Posterior vena cava (tissue), 2 donors: ENCODE data around the gene GRM8. TPM values are rescaled to one million over a fixed set of nuclear protein-coding genes. Genes with fewer than 3 reads are reported as not detected.
"Not testable (repeated sequence)": the region's sequence is repeated elsewhere in the genome, so short reads cannot be mapped to it uniquely, and the experiment has no call there.

Experiments used
- DNase-seq: peaks from one replicate; pipeline ENCODE4 v3.0.0-alpha.2; 2020; ENCODE audit warnings: low spot score
- intact Hi-C, 2 donors: fragments of 100-400 bp; cut with DNase I; formaldehyde crosslinking; loops; one replicate each; pipeline versions ENCODE4 v1.14.1 to v1.14.2; 2022 to 2023
- total RNA-seq, 2 donors: library from RNA; stranded (reverse); fragmentation: NEBNext Ultra II Directional; extraction: Animal tissue kit (Norgen Biotek cat#: 25700); gene quantifications; one replicate each; pipeline ENCODE4 v1.2.1, GENCODE V29; 2021
- donor health status: DM: yes; HTN: yes; CAD: no.
- donor health status: DM: yes; HTN: yes; CAD: no.

GRM8 gene
- total RNA-seq, 2 donors from 2014 or later, result not detected

- DNase-seq, result no peak
- intact Hi-C loops, result no loop called here
Measured at GRCh38 chr7:126845331-126845730, 407.4 kb downstream of the GRM8 start.

DNA sequence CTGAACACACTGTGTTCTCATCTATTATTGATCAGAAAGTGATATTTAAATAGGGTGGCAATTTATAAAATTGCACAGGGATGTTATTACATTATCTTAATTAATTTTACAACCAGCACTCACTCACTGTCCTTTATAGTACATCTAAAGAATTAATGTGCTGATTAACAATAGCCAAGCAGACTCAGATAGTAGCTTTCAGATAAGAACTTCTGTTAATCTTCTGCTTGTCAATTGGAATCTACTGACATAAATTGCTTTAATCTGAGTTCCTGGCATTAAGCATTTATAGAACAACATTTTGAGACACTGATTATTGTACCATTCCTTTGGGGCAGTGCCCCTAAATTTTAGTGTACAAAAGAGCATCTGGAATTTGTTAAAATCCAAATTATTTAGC lies 408.9 kb downstream of the GRM8 start:
- DNase-seq, result no peak
- intact Hi-C loops, result no loop called here

GRCh38 chr7:126843336-126843735 lies 409.4 kb downstream of the GRM8 start:
- DNase-seq, result no peak

DNA sequence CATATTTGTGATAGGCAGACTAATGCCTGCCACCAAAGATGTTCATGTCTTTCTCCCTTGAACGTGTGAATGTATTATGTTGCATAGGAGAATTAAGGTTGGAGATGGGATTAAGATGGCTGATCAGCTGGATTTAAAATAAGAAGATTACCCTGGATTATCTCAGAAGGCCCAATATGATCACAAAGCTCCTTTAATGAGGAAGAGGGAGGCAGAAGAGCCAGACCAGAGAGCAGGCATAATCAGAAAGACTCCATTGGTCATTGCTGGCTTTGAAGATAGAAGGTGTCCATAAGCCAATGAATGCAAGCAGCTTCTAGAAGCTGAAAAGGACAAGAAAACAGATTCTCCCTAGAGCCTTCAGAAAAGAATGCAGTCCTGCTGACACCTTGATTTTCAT lies 410.3 kb downstream of the GRM8 start:
- intact Hi-C loops, result no loop called here
- no peak for DNase-seq

More at GRCh38 chr7:126843336-126843735, 409.4 kb downstream of the GRM8 start:
- intact Hi-C loops, result no loop called here

DNA sequence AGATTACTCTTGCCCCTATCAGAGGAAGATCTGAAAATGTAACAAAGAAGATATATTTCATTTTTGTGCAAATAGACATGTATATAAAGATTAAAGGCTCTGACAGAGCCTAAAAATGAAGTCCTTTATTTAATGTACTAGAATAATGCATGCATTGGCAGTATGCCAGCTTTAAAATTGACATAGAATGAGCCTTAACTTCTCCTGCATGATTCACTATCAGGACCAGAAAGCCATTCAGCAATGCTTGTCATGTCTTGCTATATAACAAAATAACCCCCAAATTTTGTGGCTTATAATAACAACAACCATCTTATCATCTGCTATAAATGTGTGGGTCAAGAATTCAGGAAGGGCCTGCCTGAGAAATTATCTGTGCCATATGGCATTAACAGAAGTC lies 411.9 kb downstream of the GRM8 start:
- intact Hi-C loops, result no loop called here

GRCh38 chr7:126839624-126840023 lies 413.1 kb downstream of the GRM8 start:
- no peak for DNase-seq
- intact Hi-C loops, result no loop called here

More for the DNA sequence above, 411.9 kb downstream of the GRM8 start:
- no peak for DNase-seq

DNA sequence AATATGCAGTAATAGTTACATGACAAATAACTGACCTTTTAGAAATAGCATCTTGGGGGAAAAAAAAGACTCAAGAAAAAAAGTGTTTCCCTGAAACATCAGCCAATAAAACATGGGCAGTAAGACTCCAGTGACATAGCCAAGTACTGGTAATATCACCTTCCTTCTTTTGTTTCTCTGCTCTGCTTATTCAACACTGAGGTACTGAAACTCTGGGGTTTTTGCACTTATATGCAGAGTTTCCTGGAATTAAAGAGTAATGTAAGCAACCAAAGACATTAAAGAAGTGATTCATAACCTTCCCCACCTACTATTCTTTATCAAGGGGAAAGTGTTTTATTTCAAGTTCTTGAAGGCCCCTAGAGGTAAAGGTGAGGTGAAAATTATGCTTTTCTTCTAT lies 414.5 kb downstream of the GRM8 start:
- no peak for DNase-seq
- intact Hi-C loops, result no loop called here

DNA sequence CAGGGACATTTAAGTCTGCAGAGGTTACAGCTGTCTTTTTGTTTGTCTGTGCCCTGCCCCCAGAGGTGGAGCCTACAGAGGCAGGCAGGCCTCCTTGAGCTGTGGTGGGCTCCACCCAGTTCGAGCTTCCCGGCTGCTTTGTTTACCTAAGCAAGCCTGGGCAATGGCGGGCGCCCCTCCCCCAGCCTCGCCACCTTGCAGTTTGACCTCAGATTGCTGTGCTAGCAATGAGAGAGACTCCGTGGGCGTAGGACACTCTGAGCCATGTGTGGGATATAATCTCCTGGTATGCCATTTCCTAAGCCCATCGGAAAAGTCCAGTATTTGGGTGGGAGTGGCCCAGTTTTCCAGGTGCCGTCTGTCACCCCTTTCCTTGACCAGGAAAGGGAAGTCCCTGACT lies 421.5 kb downstream of the GRM8 start:
- DNase-seq, intact Hi-C loops: not testable (repeated sequence)

GRCh38 chr7:126820925-126821324 lies 431.8 kb downstream of the GRM8 start:
- no peak for DNase-seq
- intact Hi-C loops, result no loop called here

GRCh38 chr7:126819197-126819484 lies 433.6 kb downstream of the GRM8 start:
- no peak for DNase-seq
- intact Hi-C loops, result no loop called here

DNA sequence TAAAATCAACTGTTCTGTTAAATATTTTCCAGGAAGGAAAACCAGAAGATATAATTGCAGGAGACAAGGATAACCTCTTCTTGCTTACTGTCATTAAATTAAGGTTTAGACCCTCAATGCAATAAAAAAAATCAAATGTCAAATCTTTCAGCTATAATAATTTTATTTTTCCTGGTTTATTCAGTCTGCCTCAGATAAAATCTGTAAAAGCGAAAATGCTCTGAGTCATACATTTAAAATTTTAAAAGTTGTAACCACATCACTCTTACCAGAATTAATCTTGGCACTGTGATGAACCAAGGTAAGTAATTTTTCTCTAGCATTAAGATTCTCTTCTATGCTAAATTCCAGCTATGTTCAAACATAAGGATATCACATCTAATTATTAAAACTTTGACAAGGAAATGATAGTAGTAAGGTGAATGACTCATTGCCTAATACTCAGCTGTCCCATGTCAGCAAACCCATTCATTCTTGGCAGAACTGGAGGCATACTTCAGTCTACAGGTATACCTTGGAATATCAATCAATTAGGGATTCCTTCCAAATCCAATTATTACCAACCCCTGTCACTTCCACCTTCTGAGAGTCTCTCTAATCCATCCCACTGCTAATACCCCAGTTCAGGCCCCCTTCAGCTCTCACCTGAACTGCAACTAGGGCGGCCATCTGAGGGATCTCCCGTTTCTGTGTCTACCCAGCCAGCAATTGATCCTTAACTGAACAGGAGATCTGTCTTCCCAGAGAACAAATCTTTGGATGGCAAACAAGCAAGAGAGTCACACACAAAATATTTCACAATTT lies 434.1 kb downstream of the GRM8 start:
- no peak for DNase-seq
- intact Hi-C loops, result no loop called here

GRCh38 chr7:126809188-126809587 lies 443.6 kb downstream of the GRM8 start:
- intact Hi-C loops, result no loop called here
- no peak for DNase-seq

DNA sequence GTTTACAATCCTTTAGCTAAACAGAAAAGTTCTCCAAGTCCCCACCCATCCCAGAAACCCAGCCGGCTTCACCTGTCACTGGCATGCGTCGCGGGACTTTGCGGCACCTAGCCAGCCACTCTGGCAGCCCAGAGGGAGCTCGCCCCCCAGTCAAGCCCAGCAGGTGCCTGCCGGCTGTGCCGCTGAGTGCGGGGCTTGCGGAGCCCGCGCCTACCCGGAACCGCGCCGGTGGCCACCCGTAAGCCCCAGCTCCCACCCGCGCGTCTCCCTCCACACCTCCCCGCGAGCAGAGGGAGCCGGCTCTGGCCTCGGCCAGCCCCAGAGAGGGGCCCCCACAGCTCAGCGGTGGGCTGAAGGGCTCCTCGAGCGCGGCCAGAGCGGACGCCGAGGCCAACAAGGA lies 446.1 kb downstream of the GRM8 start:
- intact Hi-C loops, result no loop called here
- DNase-seq, result peak; percentile 78

DNA sequence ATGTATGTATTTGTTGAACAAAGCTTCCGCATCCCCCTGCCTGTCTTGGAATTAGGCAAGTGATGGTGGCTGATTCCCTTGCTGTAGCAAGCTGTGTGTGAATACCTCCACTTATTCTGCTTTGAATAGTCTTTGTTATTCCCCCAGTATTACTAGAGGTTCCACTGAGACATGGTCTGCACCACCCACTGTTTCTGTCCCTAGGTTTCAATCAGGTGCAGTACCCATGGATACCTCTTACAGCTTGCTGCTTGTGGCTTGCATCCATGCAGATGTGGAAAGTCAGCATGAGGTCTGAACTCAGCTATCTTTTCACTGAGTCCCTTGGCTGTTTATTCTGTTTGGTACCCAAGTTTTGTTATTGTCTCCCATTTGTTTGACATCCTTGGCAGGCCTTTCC lies 447.4 kb downstream of the GRM8 start:
- DNase-seq, result no peak
- intact Hi-C loops, result no loop called here

DNA sequence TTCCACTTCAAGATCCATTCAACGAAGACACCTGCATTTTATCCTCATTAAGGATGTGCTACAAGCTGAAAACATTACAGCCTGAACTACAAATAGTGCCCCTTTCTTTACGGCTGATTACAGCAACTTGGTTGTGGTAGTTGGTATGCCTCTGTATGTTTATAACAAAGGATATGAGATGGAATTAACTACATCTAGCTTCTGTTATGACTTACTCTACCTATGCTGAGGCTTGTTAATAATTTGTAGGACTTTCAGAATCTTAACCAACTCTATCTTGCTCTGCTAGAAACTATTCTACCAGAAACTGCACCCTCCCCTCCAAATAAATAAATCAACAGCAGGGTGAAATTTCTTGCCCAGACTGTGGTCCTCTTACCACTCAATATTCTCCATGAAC lies 448.1 kb downstream of the GRM8 start:
- no peak for DNase-seq
- intact Hi-C loops, result no loop called here

DNA sequence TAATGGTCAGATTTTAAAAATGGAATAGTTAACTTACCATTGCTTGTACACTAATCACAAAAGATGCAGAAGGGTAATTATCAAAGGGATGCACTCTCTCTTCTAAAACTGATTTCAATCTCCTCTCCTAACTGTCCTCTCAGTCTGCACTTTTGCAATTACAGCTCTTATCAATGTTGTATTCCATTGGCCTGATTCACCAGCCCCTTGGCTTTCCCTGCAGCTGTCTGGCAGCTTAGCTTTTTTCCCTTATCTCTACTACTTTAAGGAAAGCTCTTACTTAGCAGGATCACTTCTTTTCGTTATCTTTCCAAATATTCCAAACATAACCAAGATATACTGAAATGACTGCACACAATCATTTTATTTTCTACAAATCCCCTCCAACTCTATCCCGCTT lies 448.8 kb downstream of the GRM8 start:
- intact Hi-C loops, result no loop called here
- no peak for DNase-seq

GRCh38 chr7:126803060-126803665 lies 449.6 kb downstream of the GRM8 start:
- intact Hi-C loops, result no loop called here

GRCh38 chr7:126801733-126802132 lies 451.0 kb downstream of the GRM8 start:
- no peak for DNase-seq
- intact Hi-C loops, result no loop called here

More at GRCh38 chr7:126803060-126803665, 449.6 kb downstream of the GRM8 start:
- no peak for DNase-seq

DNA sequence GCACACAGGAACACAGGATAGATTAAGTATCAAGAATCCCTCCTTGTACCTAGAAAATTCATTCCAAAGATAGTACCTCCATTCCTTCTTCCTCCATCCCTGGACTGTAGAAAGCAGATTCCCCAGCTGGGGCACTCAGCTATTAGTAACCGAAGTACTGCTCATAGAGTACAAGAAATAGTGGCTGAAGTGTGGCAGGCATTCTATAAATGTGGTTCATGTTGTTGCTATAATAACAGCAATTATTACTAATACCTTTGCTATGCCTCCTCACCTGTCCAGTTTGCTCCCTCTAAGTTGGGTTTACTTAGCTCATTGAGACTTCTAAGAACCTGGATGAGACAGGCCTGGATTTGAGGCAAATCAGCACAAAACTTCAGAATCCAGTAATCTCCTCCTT lies 453.2 kb downstream of the GRM8 start:
- intact Hi-C loops, result no loop called here
- no peak for DNase-seq

DNA sequence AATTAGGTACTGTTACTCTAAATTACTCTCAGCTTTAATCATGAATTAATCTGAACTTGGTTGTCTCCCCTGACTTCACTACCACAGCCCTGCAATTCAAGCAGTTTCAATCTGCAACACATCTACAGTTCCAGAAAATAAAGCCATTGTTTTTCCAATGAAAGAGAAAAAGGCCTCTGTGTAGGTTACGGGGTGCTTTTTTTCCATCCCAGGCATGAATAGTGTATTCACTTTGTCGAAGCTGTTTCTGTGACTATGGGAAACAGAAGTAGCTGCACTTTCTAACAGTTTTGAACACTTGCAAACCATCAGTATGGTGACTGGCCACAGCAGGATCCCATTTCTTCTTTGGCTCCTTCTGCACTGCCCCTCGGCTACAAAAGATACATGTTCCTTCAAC lies 460.2 kb downstream of the GRM8 start:
- intact Hi-C loops, result no loop called here
- DNase-seq, result no peak

- intact Hi-C loops, result no loop called here
- no peak for DNase-seq
Measured at GRCh38 chr7:126791306-126791705, 461.4 kb downstream of the GRM8 start.
